ENCODE data around the gene ZFAND3.

Gene ZFAND3

GRCh38 chr6:37897818-37898515 is 78.4 kb downstream of the ZFAND3 start:
- no peak for DNase-seq

- DNase-seq, result no peak
These were observed 84.1 kb downstream of the ZFAND3 start for GRCh38 chr6:37903351-37904340.

GRCh38 chr6:37904590-37904989 is 85.1 kb downstream of the ZFAND3 start:
- no peak for DNase-seq

GRCh38 chr6:37906121-37906520 is 86.6 kb downstream of the ZFAND3 start:
- no peak for DNase-seq

GRCh38 chr6:37910998-37911397 is 91.5 kb downstream of the ZFAND3 start:
- DNase-seq, result no peak

GRCh38 chr6:37913210-37913609 is 93.7 kb downstream of the ZFAND3 start:
- DNase-seq, result no peak

GRCh38 chr6:37915463-37915862 is 95.9 kb downstream of the ZFAND3 start:
- DNase-seq, result no peak

- DNase-seq, result no peak
These were observed 96.6 kb downstream of the ZFAND3 start for GRCh38 chr6:37916149-37916548.

GRCh38 chr6:37916675-37917074 is 97.1 kb downstream of the ZFAND3 start:
- no peak for DNase-seq

GRCh38 chr6:37917566-37917965 is 98.0 kb downstream of the ZFAND3 start:
- DNase-seq, result no peak

- no peak for DNase-seq
These were observed 100.1 kb downstream of the ZFAND3 start for GRCh38 chr6:37919417-37920157.

- DNase-seq, result peak; percentile 7
These were observed 101.1 kb downstream of the ZFAND3 start for GRCh38 chr6:37920667-37921066.

GRCh38 chr6:37922563-37922962 is 103.0 kb downstream of the ZFAND3 start:
- DNase-seq, result no peak

- DNase-seq, result no peak
These were observed 104.0 kb downstream of the ZFAND3 start for GRCh38 chr6:37923514-37923913.

GRCh38 chr6:37926661-37927060 is 107.1 kb downstream of the ZFAND3 start:
- no peak for DNase-seq

- no peak for DNase-seq
These were observed 108.7 kb downstream of the ZFAND3 start for GRCh38 chr6:37928217-37928616.

- DNase-seq, result no peak
These were observed 110.9 kb downstream of the ZFAND3 start for GRCh38 chr6:37930288-37930971.

- DNase-seq, result no peak
These were observed 111.5 kb downstream of the ZFAND3 start for GRCh38 chr6:37931066-37931465.

GRCh38 chr6:37934276-37934675 is 114.7 kb downstream of the ZFAND3 start:
- DNase-seq, result no peak

GRCh38 chr6:37936150-37936549 is 116.6 kb downstream of the ZFAND3 start:
- no peak for DNase-seq

- no peak for DNase-seq
These were observed 117.4 kb downstream of the ZFAND3 start for GRCh38 chr6:37936906-37937305.

GRCh38 chr6:37938909-37939308 is 119.4 kb downstream of the ZFAND3 start:
- no peak for DNase-seq
